ENCODE results near the gene IFT88.

The IFT88 gene

GRCh38 chr13:20718958-20719566 lies 152.1 kb downstream of the IFT88 start:
- TF ChIP-seq, protein P1, sequence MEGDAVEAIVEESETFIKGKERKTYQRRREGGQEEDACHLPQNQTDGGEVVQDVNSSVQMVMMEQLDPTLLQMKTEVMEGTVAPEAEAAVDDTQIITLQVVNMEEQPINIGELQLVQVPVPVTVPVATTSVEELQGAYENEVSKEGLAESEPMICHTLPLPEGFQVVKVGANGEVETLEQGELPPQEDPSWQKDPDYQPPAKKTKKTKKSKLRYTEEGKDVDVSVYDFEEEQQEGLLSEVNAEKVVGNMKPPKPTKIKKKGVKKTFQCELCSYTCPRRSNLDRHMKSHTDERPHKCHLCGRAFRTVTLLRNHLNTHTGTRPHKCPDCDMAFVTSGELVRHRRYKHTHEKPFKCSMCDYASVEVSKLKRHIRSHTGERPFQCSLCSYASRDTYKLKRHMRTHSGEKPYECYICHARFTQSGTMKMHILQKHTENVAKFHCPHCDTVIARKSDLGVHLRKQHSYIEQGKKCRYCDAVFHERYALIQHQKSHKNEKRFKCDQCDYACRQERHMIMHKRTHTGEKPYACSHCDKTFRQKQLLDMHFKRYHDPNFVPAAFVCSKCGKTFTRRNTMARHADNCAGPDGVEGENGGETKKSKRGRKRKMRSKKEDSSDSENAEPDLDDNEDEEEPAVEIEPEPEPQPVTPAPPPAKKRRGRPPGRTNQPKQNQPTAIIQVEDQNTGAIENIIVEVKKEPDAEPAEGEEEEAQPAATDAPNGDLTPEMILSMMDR (IDR thresholded peaks at IDR 0.05; ENCODE audit: low read depth, low read length): no peak
- H3K4me3 ChIP-seq (ENCODE audit: low read depth, low read length): no peak overlapping the region

DNA sequence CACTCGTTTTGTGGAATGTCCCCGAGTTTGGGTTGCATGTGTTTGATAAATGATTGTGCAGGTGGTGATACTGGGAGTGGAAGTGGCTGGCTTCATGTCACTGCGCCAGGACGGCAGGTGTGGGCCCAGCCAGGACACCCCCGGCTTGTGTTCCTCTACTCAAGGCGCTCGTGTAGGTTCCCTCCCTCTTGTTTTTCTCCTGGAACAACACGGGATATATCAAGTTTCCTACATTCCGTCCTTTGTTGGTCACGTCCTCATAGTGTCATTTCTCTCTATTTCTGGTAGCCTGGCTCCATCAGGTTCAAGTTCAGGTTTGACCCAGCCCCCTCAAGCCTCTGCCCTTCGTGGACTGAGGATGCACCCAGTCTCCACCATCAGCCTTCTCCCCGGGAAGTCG lies 152.8 kb downstream of the IFT88 start:
- no peak overlapping the region for H3K4me3 ChIP-seq (ENCODE audit: low read depth, low read length)
- TF ChIP-seq, protein P1 (IDR thresholded peaks at IDR 0.05; ENCODE audit: low read depth, low read length): no peak

DNA sequence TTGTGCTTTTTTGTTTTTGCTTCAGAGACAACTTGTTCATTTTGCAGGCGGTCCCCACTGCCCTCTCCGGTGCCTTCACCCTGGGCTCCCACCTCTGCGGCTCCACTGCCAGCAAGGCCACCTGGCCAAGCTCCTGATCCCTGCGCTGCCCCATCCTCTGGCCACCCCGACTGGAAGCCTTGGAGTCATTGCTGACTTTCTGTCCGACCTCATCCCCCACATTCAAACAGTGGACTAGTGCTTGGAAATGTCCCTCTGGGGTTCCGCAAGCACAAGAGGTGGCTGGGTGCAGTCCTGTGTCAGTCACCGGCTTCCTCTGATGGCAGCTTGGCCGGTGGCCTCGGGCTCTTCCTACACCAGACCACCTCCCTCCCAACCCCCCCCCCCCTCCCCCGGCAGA lies 153.5 kb downstream of the IFT88 start:
- TF ChIP-seq, protein P1 (IDR thresholded peaks at IDR 0.05; ENCODE audit: low read depth, low read length): no peak

DNA sequence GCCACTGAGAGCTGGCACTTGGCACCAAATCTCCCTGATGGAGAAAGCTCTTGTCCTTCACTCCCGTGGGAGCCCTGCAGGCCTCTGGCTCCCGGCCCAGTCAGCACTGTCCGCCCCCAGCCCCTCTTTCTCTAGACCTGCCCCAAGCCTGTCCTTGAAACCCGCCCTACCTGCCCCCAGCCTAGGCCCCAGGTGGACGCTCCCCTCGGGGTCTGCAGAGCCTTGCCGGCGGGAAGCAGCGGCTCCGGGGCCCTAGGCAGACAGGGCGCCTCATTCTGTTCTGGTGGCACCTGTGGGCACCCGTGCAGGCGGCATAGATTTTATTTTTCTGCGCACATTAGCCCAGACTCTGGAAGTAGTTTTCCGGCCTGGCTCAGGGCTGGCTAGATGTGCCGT lies 154.1 kb downstream of the IFT88 start:
- H3K4me3 ChIP-seq (ENCODE audit: low read depth, low read length): no peak overlapping the region
- TF ChIP-seq, protein P1 (IDR thresholded peaks at IDR 0.05; ENCODE audit: low read depth, low read length): no peak

More for the DNA sequence above, 153.5 kb downstream of the IFT88 start:
- H3K4me3 ChIP-seq (ENCODE audit: low read depth, low read length): no peak overlapping the region

GRCh38 chr13:20721454-20722357 lies 154.7 kb downstream of the IFT88 start:
- peak overlapping the region; percentile 22; the same call in 1 of the 2 replicates for H3K4me3 ChIP-seq (ENCODE audit: low read depth, low read length)

GRCh38 chr13:20727856-20728255 lies 160.9 kb downstream of the IFT88 start:
- TF ChIP-seq, protein P1 (IDR thresholded peaks at IDR 0.05; ENCODE audit: low read depth, low read length): no peak
- H3K4me3 ChIP-seq (ENCODE audit: low read depth, low read length): no peak overlapping the region

More at GRCh38 chr13:20721454-20722357, 154.7 kb downstream of the IFT88 start:
- TF ChIP-seq, protein P1 (IDR thresholded peaks at IDR 0.05; ENCODE audit: low read depth, low read length): no peak
